SK-N-SH treated with all-trans-retinoic acid at 6 μM for 48 hours (cell line): ENCODE measurements around the gene MRPL9.
"Not testable (repeated sequence)": the region's sequence is repeated elsewhere in the genome, so short reads cannot be mapped to it uniquely, and the experiment has no call there.

Experiments used
- ESRRG ChIP-seq: fragments of 250-450 bp; sonication (Bioruptor Pico); IDR thresholded peaks from 2 replicates; pipeline ENCODE4 v1.6.1; 2021; ENCODE audit warnings: mild to moderate bottlenecking
- PPARA ChIP-seq: fragments of 250-450 bp; sonication (Bioruptor Pico); IDR thresholded peaks from 2 replicates; pipeline ENCODE4 v1.5.0; 2020; ENCODE audit warnings: mild to moderate bottlenecking, borderline replicate concordance
- SNAI2 ChIP-seq: fragments of 250-450 bp; sonication (Bioruptor Pico); IDR thresholded peaks from 2 replicates; pipeline ENCODE4 v1.5.0; 2020; ENCODE audit warnings: mild to moderate bottlenecking, moderate library complexity
- TOX ChIP-seq: fragments of 250-450 bp; sonication (Bioruptor Pico); IDR thresholded peaks from 2 replicates; pipeline ENCODE4 v1.8.0; 2021; ENCODE audit warnings: mild to moderate bottlenecking, moderate library complexity, borderline replicate concordance
- ZC3H10 ChIP-seq: fragments of 250-450 bp; sonication (Bioruptor Pico); IDR thresholded peaks from 2 replicates; pipeline ENCODE4 v1.5.1; 2021; ENCODE audit warnings: mild to moderate bottlenecking, moderate library complexity
- ZFP3 ChIP-seq: fragments of 250-450 bp; sonication (Bioruptor Pico); IDR thresholded peaks from 2 replicates; pipeline ENCODE4 v1.5.0; 2020; ENCODE audit warnings: mild to moderate bottlenecking, moderate library complexity
- ZFP30 ChIP-seq: fragments of 450-650 bp; formaldehyde crosslinking; IDR thresholded peaks from 2 replicates; pipeline ENCODE4 v1.5.0; 2022; ENCODE audit warnings: mild to moderate bottlenecking, moderate library complexity
- ZNF565 ChIP-seq: fragments of 450-650 bp; formaldehyde crosslinking; conservative IDR thresholded peaks from 2 replicates; pipeline ENCODE4 v1.5.0; 2020; ENCODE audit warnings: low read depth, mild to moderate bottlenecking, moderate library complexity
- TF ChIP-seq, protein P1 (sequence below): fragments of 250-450 bp; sonication (Bioruptor Pico); IDR thresholded peaks from 2 replicates; pipeline ENCODE4 v1.5.1; 2021; ENCODE audit warnings: mild to moderate bottlenecking, moderate library complexity
- TF ChIP-seq, protein P2 (sequence below): fragments of 250-450 bp; sonication (Bioruptor Pico); IDR thresholded peaks from 2 replicates; pipeline ENCODE4 v1.8.0; 2020; ENCODE audit warnings: mild to moderate bottlenecking, moderate library complexity, borderline replicate concordance
- TF ChIP-seq, protein P3 (sequence below): fragments of 250-450 bp; sonication (Bioruptor Pico); IDR thresholded peaks from 2 replicates; pipeline ENCODE4 v1.5.1; 2020; ENCODE audit warnings: low read depth, mild to moderate bottlenecking, moderate library complexity

DNA sequence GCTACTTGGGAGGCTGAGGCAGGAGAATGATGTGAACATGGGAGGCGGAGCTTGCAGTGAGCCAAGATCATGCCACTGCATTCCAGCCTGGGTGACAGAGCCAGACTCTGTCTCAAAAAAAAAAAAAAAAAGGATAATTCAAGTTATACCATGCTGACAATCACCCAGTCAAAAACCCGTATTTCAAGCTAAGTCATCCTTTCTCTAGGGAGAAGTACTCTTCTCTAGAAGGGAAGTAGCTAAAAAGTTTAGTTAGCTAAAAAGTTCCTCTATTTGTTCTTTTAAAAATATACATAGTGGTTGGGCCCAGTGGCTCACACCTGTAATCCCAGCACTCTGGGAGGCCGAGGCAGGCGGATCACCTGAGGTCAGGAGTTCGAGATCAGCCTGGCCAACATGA, 17.4 kb upstream of the MRPL9 start:
- TF ChIP-seq, protein P1, sequence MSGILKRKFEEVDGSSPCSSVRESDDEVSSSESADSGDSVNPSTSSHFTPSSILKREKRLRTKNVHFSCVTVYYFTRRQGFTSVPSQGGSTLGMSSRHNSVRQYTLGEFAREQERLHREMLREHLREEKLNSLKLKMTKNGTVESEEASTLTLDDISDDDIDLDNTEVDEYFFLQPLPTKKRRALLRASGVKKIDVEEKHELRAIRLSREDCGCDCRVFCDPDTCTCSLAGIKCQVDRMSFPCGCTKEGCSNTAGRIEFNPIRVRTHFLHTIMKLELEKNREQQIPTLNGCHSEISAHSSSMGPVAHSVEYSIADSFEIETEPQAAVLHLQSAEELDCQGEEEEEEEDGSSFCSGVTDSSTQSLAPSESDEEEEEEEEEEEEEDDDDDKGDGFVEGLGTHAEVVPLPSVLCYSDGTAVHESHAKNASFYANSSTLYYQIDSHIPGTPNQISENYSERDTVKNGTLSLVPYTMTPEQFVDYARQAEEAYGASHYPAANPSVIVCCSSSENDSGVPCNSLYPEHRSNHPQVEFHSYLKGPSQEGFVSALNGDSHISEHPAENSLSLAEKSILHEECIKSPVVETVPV (CRISPR knock-in tag) = not testable (repeated sequence)
- TF ChIP-seq TOX (CRISPR knock-in tag); PPARA (CRISPR knock-in tag); ESRRG (CRISPR knock-in tag); ZFP3 (CRISPR knock-in tag); ZNF565 (CRISPR knock-in tag); SNAI2; ZFP30; ZC3H10 (CRISPR knock-in tag): not testable (repeated sequence)
- TF ChIP-seq, protein P2, sequence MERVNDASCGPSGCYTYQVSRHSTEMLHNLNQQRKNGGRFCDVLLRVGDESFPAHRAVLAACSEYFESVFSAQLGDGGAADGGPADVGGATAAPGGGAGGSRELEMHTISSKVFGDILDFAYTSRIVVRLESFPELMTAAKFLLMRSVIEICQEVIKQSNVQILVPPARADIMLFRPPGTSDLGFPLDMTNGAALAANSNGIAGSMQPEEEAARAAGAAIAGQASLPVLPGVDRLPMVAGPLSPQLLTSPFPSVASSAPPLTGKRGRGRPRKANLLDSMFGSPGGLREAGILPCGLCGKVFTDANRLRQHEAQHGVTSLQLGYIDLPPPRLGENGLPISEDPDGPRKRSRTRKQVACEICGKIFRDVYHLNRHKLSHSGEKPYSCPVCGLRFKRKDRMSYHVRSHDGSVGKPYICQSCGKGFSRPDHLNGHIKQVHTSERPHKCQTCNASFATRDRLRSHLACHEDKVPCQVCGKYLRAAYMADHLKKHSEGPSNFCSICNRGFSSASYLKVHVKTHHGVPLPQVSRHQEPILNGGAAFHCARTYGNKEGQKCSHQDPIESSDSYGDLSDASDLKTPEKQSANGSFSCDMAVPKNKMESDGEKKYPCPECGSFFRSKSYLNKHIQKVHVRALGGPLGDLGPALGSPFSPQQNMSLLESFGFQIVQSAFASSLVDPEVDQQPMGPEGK (CRISPR knock-in tag) = not testable (repeated sequence)
- TF ChIP-seq, protein P3, sequence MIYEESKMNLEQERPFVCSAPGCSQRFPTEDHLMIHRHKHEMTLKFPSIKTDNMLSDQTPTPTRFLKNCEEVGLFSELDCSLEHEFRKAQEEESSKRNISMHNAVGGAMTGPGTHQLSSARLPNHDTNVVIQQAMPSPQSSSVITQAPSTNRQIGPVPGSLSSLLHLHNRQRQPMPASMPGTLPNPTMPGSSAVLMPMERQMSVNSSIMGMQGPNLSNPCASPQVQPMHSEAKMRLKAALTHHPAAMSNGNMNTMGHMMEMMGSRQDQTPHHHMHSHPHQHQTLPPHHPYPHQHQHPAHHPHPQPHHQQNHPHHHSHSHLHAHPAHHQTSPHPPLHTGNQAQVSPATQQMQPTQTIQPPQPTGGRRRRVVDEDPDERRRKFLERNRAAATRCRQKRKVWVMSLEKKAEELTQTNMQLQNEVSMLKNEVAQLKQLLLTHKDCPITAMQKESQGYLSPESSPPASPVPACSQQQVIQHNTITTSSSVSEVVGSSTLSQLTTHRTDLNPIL (CRISPR knock-in tag) = not testable (repeated sequence)
